22Rv1 (cell line): ENCODE results near the gene FNIP1.

Source experiments
- H3K27ac ChIP-seq: fragments of 450-650 bp; 2 replicates; pipeline ENCODE4 v1.5.1; 2017
- ZFX ChIP-seq: fragments of 450-650 bp; IDR thresholded peaks from 2 replicates; pipeline ENCODE4 v1.6.1; 2017; ENCODE audit warnings: antibody characterized with exemption, borderline replicate concordance
- TF ChIP-seq, protein P1 (sequence below): fragments of 450-650 bp; IDR thresholded peaks from 2 replicates; pipeline ENCODE4 v1.5.1; 2017; ENCODE audit warnings: mild to moderate bottlenecking

Gene FNIP1

GRCh38 chr5:131684595-131684994 lies 112.2 kb downstream of the FNIP1 start:
- peak overlapping the region; percentile 87 for H3K27ac ChIP-seq
- TF ChIP-seq, protein P1, sequence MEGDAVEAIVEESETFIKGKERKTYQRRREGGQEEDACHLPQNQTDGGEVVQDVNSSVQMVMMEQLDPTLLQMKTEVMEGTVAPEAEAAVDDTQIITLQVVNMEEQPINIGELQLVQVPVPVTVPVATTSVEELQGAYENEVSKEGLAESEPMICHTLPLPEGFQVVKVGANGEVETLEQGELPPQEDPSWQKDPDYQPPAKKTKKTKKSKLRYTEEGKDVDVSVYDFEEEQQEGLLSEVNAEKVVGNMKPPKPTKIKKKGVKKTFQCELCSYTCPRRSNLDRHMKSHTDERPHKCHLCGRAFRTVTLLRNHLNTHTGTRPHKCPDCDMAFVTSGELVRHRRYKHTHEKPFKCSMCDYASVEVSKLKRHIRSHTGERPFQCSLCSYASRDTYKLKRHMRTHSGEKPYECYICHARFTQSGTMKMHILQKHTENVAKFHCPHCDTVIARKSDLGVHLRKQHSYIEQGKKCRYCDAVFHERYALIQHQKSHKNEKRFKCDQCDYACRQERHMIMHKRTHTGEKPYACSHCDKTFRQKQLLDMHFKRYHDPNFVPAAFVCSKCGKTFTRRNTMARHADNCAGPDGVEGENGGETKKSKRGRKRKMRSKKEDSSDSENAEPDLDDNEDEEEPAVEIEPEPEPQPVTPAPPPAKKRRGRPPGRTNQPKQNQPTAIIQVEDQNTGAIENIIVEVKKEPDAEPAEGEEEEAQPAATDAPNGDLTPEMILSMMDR = no peak
- no peak for TF ChIP-seq ZFX

DNA sequence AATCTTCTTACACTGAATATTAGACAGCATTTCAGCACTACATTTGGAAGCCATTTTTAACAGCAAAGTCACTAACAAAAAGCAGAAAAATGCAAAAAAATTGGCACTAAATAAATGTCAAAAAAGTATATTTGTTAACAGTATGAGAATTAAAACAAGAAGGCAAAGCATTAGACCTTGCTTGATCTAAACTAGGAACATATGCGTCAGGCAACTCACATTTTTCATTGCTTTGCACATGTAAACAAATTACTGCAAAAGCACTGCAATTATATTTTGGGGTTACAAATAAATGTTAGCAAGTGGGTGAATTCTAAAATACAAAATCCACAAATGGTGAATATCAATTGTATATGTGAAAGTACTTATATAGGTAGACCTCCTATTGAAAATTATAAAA lies 112.8 kb downstream of the FNIP1 start:
- peak overlapping the region; percentile 87 for H3K27ac ChIP-seq
- TF ChIP-seq, protein P1 = no peak
- TF ChIP-seq ZFX = no peak

DNA sequence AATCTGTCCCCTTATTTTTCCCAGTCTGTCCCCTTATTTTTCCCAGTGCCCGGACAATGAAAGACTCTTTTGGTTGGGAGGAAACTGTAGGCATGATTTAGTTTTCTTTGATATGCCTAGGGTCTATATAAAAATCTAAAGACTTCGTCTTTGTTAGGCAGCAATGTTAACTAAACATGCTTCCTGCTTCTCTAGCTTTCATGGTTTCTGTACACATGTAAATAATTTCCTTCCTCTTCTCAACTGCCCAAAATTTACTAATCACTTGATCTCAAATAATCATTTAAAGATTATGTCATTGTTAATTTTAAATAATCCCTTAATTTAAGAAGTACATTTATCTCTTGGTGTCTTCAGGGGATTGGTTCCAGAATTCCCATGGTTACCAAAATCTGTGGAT lies 114.0 kb downstream of the FNIP1 start:
- peak overlapping the region; percentile 87 for H3K27ac ChIP-seq
- TF ChIP-seq ZFX = no peak
- TF ChIP-seq, protein P1 = no peak

DNA sequence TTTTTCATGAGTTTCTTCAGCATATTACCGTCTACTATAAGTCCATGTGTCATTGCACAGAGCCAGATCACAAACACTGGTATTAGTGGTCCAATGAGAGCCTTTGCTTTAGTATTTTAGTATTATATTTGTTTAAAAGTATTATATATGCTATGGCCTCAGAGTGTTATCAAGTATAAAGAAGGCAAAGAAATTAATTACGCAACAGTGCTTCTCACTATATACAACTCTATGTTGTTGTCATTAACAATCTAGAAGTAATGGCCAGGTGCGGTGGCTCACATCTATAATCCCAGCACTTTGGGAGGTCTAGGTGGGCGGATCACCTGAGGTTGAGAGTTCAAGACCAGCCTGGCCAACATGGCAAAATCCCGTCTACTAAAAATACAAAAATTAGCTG lies 114.6 kb downstream of the FNIP1 start:
- TF ChIP-seq, protein P1 = no peak
- H3K27ac ChIP-seq = no peak overlapping the region

GRCh38 chr5:131679911-131680310 lies 116.9 kb downstream of the FNIP1 start:
- H3K27ac ChIP-seq = peak overlapping the region; percentile 60
- no peak for TF ChIP-seq ZFX
- TF ChIP-seq, protein P1 = no peak

- H3K27ac ChIP-seq = 0 out of 2 replicates have a peak overlapping the region, but pooled peaks have one; percentile 7
Observed at GRCh38 chr5:131678273-131678672, 118.5 kb downstream of the FNIP1 start.

- no peak for TF ChIP-seq ZFX
- TF ChIP-seq, protein P1 = no peak
- H3K27ac ChIP-seq = no peak overlapping the region
Observed at GRCh38 chr5:131677115-131677514, 119.7 kb downstream of the FNIP1 start.

GRCh38 chr5:131672776-131673175 lies 124.0 kb downstream of the FNIP1 start:
- H3K27ac ChIP-seq = peak overlapping the region; percentile 96
- TF ChIP-seq, protein P1 = no peak
- TF ChIP-seq ZFX = no peak
